Parathyroid adenoma (tissue), 2 donors: ENCODE results near the gene ROM1.

Experiments used
- H2AFZ ChIP-seq: fragments of 300-600 bp; sonication (generic); one replicate; pipeline ENCODE4 v1.7.0; 2017; ENCODE audit warnings: antibody characterized with exemption, mild to moderate bottlenecking
- H3K27ac ChIP-seq: fragments of 300-600 bp; sonication (generic); one replicate; pipeline ENCODE4 v1.7.0; 2017
- H3K27me3 ChIP-seq: fragments of 300-600 bp; sonication (generic); one replicate; pipeline ENCODE4 v1.7.0; 2017; ENCODE audit warnings: low read length; ENCODE audit not compliant: control insufficient read depth, insufficient read depth
- H3K36me3 ChIP-seq: fragments of 300-600 bp; sonication (generic); one replicate; pipeline ENCODE4 v1.7.0; 2017; ENCODE audit warnings: low read length; ENCODE audit not compliant: control insufficient read depth, insufficient read depth
- H3K4me1 ChIP-seq: fragments of 300-600 bp; sonication (generic); one replicate; pipeline ENCODE4 v1.7.0; 2017; ENCODE audit warnings: control low read depth
- H3K4me2 ChIP-seq: fragments of 300-600 bp; sonication (generic); one replicate; pipeline ENCODE4 v1.7.0; 2017; ENCODE audit warnings: low read length
- H3K4me3 ChIP-seq: fragments of 300-600 bp; sonication (generic); one replicate; pipeline ENCODE4 v1.7.0; 2017; ENCODE audit warnings: low read depth, low read length
- H3K79me2 ChIP-seq: fragments of 300-600 bp; sonication (generic); one replicate; pipeline ENCODE4 v1.7.0; 2017; ENCODE audit warnings: control low read depth
- H3K9ac ChIP-seq: fragments of 300-600 bp; sonication (generic); one replicate; pipeline ENCODE4 v1.7.0; 2017; ENCODE audit warnings: mild to moderate bottlenecking
- H3K9me3 ChIP-seq: fragments of 300-600 bp; sonication (generic); one replicate; pipeline ENCODE4 v1.7.0; 2017; ENCODE audit warnings: low read length; ENCODE audit not compliant: control insufficient read depth
- TF ChIP-seq, protein P1 (sequence below): fragments of 300-600 bp; sonication (generic); IDR thresholded peaks from one replicate; pipeline ENCODE4 v1.7.0; 2017; ENCODE audit warnings: antibody characterized with exemption, mild to moderate bottlenecking
- donor health status: primary hyperparathyroidism.

ROM1 gene

DNA sequence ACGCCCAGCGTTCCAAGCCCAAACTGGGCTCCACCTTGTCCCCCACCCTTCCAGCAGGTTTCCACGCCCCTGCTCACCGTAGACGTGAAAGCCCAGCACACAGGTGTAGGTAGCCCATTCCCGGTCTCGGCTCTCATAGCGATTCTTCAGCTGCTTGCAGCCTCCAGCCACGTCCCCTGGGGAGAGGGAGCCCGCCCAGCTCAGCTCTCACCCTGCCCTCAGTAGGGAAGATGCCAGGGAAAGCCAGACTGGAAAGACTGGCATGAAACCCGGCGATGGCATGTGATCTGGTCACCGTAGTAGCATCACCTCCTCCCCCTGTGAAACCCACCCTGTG is 10.0 kb upstream of the ROM1 start:
- H3K36me3 ChIP-seq, result no peaks in the 10 kb centered on the region
- H3K4me2 ChIP-seq, result no peak overlapping the region
- H3K4me1 ChIP-seq, result no peaks in the 10 kb centered on the region
- H3K27ac ChIP-seq, result no peak overlapping the region
- TF ChIP-seq, protein P1, sequence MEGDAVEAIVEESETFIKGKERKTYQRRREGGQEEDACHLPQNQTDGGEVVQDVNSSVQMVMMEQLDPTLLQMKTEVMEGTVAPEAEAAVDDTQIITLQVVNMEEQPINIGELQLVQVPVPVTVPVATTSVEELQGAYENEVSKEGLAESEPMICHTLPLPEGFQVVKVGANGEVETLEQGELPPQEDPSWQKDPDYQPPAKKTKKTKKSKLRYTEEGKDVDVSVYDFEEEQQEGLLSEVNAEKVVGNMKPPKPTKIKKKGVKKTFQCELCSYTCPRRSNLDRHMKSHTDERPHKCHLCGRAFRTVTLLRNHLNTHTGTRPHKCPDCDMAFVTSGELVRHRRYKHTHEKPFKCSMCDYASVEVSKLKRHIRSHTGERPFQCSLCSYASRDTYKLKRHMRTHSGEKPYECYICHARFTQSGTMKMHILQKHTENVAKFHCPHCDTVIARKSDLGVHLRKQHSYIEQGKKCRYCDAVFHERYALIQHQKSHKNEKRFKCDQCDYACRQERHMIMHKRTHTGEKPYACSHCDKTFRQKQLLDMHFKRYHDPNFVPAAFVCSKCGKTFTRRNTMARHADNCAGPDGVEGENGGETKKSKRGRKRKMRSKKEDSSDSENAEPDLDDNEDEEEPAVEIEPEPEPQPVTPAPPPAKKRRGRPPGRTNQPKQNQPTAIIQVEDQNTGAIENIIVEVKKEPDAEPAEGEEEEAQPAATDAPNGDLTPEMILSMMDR, result no peak
- H2AFZ ChIP-seq, result no peak overlapping the region
- H3K79me2 ChIP-seq, result no peaks in the 10 kb centered on the region
- no peaks in the 10 kb centered on the region for H3K27me3 ChIP-seq
- no peak overlapping the region for H3K9ac ChIP-seq
- no peak overlapping the region for H3K4me3 ChIP-seq
- no peaks in the 10 kb centered on the region for H3K9me3 ChIP-seq

DNA sequence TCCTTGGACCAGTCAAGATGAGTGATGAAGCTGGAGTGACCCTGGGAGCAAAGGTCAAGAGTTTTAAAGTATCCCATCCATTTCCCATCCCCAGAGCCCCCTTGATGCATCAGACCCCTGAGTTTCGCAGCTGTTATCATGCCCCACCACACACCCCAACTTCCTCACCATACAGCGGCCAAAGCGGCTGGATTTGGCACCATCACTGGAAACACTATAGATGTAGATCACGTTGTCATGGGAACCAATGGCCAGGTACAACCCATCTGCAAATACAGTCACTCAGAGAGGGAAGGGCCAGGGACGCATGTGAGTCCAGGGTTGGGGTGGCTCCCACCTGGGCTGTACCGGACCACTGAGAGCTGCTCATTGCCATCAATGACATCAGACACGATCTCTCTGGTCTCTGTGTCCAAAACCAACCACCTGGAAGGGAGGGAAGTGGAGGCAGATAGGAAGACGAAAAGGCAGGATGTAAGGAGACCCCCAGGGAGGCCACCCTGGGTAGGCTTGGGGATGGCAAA is 9.2 kb upstream of the ROM1 start:
- Histone ChIP-seq H2AFZ (no peak overlapping the region), H3K27ac (no peak overlapping the region), H3K4me2 (no peak overlapping the region), H3K36me3 (no peaks in the 10 kb centered on the region), H3K4me1 (no peaks in the 10 kb centered on the region), H3K9ac (no peak overlapping the region), H3K4me3 (no peak overlapping the region), H3K27me3 (no peaks in the 10 kb centered on the region), H3K9me3 (no peaks in the 10 kb centered on the region), H3K79me2 (no peaks in the 10 kb centered on the region)
- TF ChIP-seq, protein P1, result no peak

DNA sequence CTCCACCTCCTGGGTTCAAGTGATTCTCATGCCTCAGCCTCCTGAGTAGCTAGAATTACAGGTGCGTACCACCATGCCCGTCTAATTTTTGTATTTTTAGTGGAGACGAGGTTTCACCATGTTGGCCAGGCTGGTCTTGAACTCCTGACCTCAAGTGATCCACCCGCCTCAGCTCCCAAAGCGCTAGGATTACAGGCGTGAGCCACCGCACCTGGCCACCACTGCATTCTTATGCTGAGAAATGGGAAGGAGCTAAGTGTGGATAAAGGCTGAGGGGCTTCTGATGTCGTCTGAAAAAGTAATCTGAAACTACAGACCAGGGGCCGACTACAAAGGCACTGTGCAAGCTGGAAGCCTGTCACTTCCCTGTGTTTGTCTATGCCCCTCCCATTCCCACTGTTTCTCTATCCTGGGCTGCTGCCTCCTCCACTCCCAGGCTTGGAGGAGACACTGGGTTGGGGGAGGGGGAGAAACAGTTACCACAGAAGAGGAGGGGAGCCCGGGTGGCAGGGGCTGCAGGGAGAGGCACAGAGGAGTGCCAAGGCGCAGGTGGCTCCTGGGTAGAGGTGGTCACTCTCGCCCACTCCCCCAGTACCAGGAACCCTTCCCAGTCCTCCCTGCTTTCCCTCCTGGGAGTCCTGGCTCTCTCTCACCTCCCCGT is 8.5 kb upstream of the ROM1 start:
- no peak overlapping the region for H2AFZ ChIP-seq
- no peaks in the 10 kb centered on the region for H3K36me3 ChIP-seq
- H3K27ac ChIP-seq, result no peak overlapping the region
- H3K9me3 ChIP-seq, result no peaks in the 10 kb centered on the region
- no peaks in the 10 kb centered on the region for H3K4me1 ChIP-seq
- no peak overlapping the region for H3K4me3 ChIP-seq
- H3K9ac ChIP-seq, result no peak overlapping the region
- no peaks in the 10 kb centered on the region for H3K27me3 ChIP-seq
- TF ChIP-seq, protein P1, result no peak
- H3K79me2 ChIP-seq, result no peaks in the 10 kb centered on the region
- no peak overlapping the region for H3K4me2 ChIP-seq

DNA sequence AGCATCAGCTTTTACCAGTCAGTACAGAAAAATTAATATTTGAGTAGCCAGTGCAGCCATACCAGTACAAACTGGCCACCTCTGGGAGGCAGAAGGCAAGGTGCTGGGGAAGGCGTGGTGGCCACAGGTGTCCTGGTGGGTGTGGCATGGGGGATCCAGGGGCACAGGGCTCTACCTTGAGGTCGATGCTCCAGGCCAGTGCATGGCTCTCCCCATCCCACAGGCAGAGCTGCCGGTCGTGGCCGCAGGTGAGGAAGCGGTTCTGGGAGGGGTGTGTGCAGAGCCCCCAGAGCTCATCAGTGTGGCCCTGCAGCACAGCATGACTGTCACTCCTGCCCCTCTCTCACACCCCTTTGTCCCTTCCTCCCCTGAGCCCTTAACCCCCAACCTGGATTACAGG is 7.6 kb upstream of the ROM1 start:
- Histone ChIP-seq H3K9me3 (no peaks in the 10 kb centered on the region), H3K4me1 (no peaks in the 10 kb centered on the region), H2AFZ (no peak overlapping the region), H3K4me2 (no peak overlapping the region), H3K4me3 (no peak overlapping the region), H3K79me2 (no peaks in the 10 kb centered on the region), H3K27me3 (no peaks in the 10 kb centered on the region), H3K9ac (no peak overlapping the region), H3K36me3 (no peaks in the 10 kb centered on the region), H3K27ac (no peak overlapping the region)
- TF ChIP-seq, protein P1, result no peak

DNA sequence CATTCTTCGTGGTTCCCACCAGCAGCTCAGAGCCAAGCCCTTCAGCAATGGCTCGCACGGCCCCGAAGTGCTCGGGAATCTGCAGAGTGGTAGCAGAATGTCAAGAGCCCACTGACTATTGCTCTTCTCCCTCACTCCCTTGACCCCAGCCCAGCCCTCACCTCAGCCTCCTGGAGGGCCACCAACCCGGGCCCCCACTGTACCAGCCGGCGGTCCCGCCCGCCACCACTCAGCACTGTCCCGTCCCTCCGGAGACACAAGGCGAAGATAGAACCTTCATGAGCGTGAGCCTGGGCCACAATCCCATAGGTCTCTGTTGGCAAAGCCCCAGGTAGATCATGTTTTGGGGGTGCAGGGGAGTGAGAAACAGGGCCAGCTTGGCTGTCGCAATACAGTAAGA is 7.2 kb upstream of the ROM1 start:
- Histone ChIP-seq H3K36me3 (no peaks in the 10 kb centered on the region), H3K4me1 (no peaks in the 10 kb centered on the region), H3K27ac (no peak overlapping the region), H3K79me2 (no peaks in the 10 kb centered on the region), H2AFZ (no peak overlapping the region), H3K9me3 (no peaks in the 10 kb centered on the region), H3K9ac (no peak overlapping the region), H3K4me3 (no peak overlapping the region), H3K4me2 (no peak overlapping the region), H3K27me3 (no peaks in the 10 kb centered on the region)
- TF ChIP-seq, protein P1, result no peak
